Measurements from ENCODE around the gene ZFYVE27.

DNA sequence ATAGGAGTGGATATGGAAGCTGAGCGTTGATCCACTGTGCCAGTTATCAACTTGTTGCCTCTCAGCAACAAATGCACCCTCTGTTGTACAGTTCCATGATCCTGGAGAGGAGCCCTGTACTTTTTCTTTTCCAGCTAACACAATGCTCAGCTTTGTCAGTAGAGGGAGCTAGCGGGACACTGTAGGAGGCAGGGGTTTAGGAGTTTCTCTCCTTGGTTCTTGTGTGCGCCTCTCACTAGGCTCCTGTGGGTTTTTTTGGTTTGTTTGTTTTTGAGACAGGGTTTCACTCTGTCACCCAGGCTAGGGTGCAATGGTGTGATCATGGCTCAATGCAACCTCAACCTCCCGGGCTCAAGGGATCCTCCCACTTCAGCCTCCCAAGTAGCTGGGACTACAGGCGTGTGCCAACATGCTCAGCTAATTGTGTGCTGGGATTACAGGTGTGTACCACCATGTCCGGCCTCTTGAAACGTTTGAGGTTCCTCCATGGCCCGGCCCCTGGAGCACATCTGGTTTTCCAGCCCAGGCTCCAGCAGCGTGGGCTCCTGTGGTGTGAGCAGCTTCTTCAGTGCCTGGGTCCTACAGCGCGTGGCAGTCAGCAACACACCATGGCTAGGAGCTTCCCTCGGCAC lies 35.4 kb upstream of the ZFYVE27 start:
- TF ChIP-seq, protein P1, sequence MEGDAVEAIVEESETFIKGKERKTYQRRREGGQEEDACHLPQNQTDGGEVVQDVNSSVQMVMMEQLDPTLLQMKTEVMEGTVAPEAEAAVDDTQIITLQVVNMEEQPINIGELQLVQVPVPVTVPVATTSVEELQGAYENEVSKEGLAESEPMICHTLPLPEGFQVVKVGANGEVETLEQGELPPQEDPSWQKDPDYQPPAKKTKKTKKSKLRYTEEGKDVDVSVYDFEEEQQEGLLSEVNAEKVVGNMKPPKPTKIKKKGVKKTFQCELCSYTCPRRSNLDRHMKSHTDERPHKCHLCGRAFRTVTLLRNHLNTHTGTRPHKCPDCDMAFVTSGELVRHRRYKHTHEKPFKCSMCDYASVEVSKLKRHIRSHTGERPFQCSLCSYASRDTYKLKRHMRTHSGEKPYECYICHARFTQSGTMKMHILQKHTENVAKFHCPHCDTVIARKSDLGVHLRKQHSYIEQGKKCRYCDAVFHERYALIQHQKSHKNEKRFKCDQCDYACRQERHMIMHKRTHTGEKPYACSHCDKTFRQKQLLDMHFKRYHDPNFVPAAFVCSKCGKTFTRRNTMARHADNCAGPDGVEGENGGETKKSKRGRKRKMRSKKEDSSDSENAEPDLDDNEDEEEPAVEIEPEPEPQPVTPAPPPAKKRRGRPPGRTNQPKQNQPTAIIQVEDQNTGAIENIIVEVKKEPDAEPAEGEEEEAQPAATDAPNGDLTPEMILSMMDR (IDR thresholded peaks at IDR 0.05): peak; percentile 47 to 75 (median 64)
- TF ChIP-seq POLR2A (IDR thresholded peaks at IDR 0.05) (no peak), EP300 (IDR thresholded peaks at IDR 0.05) (no peak)

All from ovary (tissue), 3 donors.